GM18526 (cell line): ENCODE measurements around the gene ZDHHC14.

Experiments
- POLR2A ChIP-seq: IDR thresholded peaks from 3 replicates; pipeline ENCODE4 v1.6.1; 2011; ENCODE audit not compliant: insufficient read length; ENCODE audit errors: extremely low read depth

ZDHHC14 gene

DNA sequence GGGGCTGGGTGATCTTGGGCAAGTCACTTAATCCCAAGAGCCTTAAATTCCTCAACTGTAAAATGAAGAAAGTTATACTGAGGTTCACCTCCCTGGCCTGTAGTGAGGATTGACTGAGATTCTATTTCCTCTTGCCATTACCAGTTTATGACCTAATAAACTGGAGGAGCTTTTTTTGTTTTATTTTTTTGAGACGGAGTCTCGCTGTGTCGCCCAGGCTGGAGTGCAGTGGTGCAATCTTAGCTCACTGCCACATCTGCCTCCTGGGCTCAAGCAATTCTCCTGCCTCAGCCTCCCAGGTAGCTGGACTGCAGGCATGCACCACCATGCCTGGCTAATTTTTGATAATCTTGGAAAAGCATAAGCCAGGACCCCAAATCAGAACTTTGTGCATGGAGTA is 280.7 kb downstream of the ZDHHC14 start:
- no peak for TF ChIP-seq POLR2A

DNA sequence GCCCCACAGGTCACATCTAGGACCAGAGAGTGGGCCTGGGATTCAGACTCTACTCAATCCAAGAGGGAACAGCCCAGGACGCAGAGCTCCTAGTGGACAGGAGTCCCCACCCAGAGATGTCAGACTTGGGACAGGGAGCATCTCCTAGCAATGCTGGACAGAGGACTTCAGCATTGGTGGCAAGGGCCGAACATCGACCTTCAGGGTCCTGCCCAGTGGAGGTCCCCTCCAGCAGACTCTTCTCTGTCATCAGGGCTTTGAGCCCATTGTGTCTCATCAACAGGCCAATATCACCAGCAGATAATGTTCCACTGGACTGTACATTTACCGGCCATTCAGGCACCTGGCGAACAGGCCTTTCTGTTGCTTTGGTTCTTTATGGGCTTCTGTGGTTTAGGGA is 282.3 kb downstream of the ZDHHC14 start:
- TF ChIP-seq POLR2A = no peak

DNA sequence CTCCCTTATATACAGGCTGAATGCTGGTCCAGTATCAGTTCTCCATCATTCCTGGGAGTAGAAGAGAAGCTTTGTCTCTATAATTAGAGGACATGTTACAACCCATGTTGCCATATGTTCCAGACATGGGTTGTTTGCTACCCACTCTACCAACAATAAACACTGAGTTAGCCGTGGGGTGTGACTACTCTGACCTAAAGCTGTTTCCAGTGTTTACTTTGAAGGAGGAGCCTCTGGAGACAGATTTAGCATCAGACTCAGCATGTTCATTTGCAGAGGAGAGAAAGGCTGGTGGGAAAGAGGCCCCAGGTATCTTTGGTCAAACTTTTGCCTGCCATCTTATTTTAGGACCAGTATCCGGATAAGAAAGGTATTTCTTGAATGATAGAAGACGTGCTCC is 284.2 kb downstream of the ZDHHC14 start:
- TF ChIP-seq POLR2A = no peak

DNA sequence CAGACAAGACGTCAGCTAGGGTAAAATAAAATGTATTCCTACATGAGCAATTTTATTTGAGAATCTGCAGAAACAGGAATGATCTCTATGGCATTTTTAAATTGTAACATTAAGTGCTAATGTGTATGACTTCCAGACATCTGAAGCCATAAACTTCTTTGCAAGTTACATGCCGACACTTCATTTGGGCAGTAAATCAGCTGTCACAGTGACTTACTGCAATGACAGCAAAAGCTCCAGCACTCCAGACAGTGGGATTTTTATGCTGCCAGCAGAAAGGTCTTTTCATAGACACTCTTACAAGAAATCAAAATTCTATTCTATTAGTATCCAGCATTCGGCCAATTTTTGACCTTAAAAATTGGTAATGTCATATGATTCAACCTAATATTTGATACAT is 285.7 kb downstream of the ZDHHC14 start:
- TF ChIP-seq POLR2A = no peak

DNA sequence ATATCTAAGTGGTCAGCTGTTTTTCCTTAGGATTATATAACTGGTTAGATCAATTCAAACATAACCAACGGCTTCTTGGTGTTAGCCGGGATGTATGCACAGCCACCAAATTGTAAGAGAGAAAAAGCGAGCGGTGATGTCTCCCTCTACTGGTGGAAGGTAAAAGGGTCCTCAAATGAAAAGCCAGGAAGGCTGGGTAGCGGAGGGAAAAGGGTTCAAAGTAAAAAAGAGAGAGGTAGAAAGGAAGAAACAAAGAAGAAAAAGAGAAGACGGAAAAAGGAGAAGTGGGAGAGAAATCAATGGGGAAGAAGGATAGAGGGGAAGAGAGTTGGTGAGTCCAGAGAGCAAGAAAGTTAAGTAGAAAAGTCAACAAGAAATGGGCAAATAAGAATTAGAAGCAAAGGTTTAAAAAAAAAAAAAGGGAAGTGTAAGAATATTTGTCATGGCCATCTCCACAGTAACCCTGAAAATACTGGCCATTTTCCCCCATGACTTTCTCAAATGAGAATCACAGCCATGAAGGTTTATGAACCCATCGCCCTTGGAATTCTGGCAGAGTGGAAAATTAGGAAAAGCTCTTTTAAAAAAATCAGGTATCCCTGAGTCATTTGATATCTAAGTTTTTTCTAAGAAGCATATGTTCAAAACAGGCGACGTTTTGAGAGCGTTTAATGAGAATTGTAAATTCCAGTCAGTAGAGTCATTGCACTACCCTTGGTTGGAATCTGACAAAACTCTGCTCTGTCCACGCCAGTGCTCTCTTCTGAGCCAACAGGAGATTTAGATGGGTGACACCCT is 286.4 kb downstream of the ZDHHC14 start:
- TF ChIP-seq POLR2A = no peak

DNA sequence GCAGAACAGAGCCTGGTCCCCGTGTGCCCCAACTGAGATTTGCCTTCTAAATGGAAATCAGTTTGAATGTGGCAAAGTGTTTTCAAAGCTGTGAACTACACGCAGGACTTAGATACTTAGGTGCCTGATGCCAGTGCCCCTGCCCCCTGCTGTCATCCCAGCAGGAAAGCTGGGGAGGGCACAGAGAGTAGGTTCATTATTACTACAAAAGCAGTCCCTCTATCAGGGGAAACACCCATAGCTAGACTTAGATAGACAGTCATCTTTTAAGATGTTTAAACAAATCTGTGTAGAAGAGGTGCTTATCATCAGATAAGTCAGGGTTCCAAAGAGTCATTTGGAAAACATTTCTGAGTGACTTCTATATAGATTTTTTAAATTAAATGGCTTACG is 287.0 kb downstream of the ZDHHC14 start:
- no peak for TF ChIP-seq POLR2A

DNA sequence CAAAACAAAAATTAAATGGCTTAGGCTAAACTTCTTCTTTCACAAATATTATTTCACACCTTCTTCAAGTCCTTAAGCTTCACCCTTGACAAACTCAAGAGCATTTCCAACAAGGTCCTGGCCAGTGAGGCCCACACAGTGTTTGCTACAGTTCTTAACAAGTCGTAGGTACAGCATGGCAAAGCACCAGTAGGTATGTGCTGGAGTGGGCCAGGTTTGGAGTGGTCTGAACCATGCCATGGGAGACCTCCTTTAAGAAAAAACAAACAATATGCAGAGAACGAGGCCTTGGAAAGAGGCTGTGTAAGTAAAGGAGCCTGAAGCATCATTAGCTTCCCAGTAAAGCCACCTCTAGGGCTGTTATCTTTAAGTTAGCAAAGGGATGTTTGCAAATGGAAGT is 287.7 kb downstream of the ZDHHC14 start:
- TF ChIP-seq POLR2A = no peak

DNA sequence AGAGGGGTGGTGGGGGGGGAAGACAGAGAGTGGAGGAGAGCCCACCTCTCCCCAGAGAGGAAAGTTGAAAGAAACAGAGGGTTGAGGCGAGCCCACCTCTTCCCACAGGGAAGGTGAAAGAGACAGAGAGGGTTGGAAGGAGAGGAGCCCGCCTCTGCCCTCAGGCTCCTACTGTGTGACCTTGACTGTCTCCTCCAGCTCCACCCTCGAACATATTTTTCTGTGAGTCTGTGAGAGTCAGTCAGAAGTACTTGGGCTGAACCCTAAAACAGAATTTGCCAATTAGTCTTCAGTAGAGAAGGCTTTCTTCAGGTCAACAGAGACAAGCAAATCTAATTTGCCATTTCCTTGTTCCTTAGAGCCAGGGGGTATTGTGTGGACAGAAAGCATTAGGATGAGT is 288.3 kb downstream of the ZDHHC14 start:
- TF ChIP-seq POLR2A = no peak

DNA sequence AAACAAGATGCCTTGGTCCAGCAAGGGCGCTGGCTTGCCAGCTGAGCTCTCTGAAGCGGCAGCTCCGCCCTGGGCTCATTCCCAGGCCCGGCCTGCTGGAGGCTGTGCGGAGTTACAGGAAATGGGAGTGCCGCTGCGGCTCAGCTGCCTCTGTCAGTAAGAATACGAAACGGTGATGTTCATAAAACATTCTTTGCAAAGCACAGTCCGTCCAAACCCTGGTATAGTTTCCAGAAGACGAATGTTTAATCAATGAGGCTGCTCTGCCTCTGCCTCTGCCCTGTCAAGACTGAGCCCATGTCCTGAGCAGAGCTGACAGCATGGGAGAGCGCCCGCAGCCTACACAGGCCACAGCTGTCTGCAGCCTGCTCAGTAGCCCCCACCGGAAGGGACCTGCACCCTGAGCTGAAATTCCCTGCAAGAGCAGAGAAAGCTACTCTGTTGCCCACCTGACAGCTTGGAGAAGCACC is 288.8 kb downstream of the ZDHHC14 start:
- no peak for TF ChIP-seq POLR2A

DNA sequence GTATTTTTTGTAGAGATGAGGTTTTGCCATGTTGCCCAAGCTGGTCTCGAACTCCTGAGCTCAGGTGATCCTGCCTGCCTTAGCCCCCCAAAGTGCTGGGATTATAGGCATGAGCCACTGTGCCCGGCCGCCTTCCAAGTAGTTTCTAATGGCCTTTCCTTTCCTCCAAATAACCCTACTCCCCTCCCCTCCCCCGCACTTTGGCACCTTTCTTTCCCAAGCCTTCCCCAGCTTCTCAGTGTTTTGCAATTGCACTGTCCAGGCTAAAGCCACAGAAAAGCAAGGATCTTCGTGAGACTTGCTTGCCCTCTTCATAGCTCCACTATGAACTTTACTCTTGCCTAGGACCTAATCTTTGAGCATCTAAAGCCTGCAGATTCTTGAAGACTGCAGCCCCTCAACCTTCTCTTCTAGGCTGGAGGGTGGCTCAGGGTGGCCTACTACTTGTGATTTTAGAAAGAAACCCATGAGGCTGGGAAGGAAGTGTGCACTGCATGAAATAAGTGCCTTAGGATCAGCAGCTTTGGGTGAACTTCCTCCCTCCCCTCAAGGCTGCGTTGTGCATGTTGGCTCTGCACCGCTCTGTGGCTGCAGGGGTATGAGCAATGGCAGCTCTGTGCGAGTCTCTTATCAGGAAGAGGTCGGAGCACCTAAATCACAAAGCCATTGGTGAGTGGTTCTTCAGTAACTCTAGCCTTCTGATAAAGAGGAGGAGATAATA is 289.6 kb downstream of the ZDHHC14 start:
- no peak for TF ChIP-seq POLR2A

DNA sequence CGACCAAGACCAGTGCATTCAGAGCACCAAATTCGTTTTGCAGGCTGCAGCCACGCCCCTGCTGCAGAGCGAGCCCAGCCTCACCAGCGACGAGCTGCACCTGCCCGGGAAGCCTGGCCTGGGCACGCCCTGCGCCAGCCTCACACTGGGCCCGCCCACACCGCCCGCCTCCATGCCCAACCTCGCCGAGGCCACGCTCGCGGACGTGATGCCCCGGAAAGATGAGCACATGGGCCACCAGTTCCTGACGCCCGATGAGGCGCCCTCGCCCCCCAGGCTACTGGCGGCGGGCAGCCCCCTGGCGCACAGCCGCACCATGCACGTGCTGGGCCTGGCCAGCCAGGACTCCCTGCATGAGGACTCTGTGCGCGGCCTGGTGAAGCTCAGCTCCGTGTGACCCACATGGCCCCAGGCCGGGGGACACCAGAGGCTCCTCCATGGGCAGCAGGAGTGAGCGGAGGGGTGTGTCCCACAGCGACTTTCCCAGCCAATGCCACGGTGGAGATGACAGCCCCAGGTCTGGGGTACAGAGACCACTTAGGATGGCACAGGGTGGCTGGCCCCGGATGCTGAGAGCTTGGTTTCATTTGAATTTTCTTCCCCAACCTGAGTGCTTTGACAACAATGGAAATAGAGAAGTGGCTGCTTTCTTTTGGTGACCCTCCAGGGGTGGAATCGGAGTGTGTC is 291.9 kb downstream of the ZDHHC14 start:
- no peak for TF ChIP-seq POLR2A

DNA sequence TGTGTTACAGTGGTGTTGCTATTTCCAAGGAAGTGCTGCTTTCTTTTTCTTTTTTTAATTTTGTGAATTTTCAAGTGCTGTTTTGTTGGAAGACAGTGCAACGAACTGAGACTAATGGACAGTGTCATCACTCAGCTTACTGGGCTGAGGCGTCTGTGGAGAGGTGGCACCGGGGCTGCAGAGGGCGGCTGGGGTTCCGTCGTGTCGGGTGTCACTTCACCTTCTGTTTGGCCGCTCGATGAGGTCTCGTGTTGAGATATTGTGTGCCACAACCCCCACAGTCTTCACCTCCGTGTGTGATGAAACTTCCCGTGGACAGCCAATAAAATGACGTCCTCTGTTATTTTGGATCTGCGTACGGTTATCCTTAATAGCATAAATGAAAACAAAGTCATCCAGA is 292.6 kb downstream of the ZDHHC14 start:
- no peak for TF ChIP-seq POLR2A

DNA sequence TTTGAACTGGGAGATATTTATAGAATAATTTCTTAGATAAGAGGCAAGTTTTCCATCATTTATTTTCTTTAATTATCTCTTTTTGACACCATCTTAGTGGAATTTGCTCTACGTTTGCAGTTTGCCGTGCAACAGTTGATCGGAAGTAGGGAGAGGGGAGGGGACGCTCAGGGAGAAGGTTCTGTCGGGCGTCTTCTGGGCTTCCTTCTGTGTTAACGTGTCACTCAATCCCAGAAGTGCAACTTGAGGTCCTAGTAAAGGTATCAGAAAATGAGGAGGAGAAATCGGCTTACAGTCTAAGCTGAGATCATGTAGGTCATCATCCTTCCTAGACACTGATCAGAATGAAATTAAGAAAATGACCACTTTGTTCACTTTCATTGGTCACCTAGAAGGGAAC is 293.1 kb downstream of the ZDHHC14 start:
- no peak for TF ChIP-seq POLR2A

DNA sequence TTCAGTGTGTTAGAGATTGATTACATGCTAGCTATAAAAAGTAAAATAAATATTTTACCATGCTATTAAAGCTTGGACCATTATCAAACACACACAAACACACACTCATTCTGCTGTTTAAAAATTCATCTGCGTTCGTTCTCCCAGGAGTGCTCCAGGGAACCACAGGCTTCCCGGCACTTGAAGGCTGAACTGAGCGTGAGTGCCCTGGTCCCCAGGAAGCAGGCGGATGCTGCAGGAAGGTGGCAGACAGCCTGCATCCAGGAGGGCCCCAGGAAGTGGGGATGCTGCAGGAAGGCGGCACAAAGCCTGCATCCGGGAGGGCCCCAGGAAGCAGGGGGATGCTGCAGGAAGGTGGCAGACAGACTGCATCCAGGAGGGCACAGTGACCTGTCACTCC is 294.8 kb downstream of the ZDHHC14 start:
- no peak for TF ChIP-seq POLR2A

DNA sequence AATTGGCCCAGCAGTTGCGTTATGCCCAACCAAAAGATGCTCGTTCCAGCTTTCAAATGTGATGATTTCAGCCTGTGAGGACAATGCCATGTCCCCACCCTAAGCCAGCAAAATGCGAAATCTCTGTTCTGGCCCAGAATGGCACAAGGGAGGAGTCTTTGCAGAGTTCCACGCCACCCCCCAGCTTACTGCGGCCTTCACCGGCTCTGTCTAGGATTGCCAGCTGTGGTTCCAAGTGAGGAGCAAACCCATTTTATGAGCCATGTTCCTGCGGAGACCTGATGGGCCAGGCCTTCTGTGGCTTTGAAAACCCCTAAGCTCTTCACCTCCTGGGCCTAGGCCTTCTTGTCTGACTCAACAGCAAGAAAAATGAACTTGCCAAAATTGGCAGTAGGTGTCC is 295.3 kb downstream of the ZDHHC14 start:
- no peak for TF ChIP-seq POLR2A

DNA sequence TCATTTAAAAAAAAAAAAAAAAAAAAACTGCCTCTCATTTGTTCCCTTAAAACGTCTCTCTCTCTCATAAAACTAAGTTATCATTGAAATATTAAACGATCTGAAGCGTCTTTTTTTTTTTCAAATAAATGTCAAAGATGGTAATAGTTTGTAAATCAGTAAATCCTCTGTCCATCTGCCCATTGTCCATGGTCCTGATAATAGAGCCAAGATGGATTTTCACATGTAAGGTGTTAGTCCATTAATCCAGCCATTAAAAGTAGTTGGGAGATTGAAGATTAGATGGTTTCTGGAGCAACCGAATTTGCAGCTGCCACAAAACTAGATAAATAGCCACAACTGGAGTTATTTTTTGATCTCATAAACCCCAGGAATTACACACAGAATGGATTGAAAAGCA is 296.2 kb downstream of the ZDHHC14 start:
- no peak for TF ChIP-seq POLR2A
